T-helper 17 cell (primary cell): ENCODE measurements around the gene SPATC1L. TPM values are rescaled to one million over a fixed set of nuclear protein-coding genes. Genes with fewer than 3 reads are reported as not detected.
A peak's percentile ranks its signal among the peaks of the same experiment; 100 is the strongest.

Experiments
- ATAC-seq: fragments of 150-1000 bp; cut with Tn5 transposase; 2 replicates; pipeline ENCODE4 v1.10.0; 2021; ENCODE audit warnings: mild to moderate bottlenecking, moderate library complexity
- DNase-seq, 3 donors: peaks; one replicate each; pipeline versions ENCODE4 v3.0.0 to v3.0.0-alpha.2; 2020 to 2021
- H3K9me3 ChIP-seq: one replicate; pipeline ENCODE4 v1.7.0; 2013; ENCODE audit warnings: low read length, mild to moderate bottlenecking; ENCODE audit not compliant: control insufficient read depth, poor library complexity, severe bottlenecking
- H3K27ac Mint-ChIP-seq: one replicate; pipeline ENCODE4 v1.8.0; 2022; ENCODE audit warnings: mild to moderate bottlenecking, moderate library complexity, mixed read lengths
- H3K27me3 Mint-ChIP-seq: one replicate; pipeline ENCODE4 v1.8.0; 2022; ENCODE audit warnings: mixed read lengths
- H3K36me3 Mint-ChIP-seq: one replicate; pipeline ENCODE4 v1.8.0; 2022; ENCODE audit warnings: low read depth, mixed read lengths
- H3K4me1 Mint-ChIP-seq: one replicate; pipeline ENCODE4 v1.8.0; 2022; ENCODE audit warnings: mild to moderate bottlenecking, mixed read lengths
- H3K4me3 Mint-ChIP-seq: one replicate; pipeline ENCODE4 v1.8.0; 2022; ENCODE audit warnings: mild to moderate bottlenecking, moderate library complexity, mixed read lengths
- total RNA-seq, 4 donors: library from RNA in 2 of 4; stranded (reverse) in 2 of 4; gene quantifications; one replicate each; pipeline ENCODE4 v1.2.3 and lab custom pipeline; 2022 to 2026

Gene SPATC1L
- total RNA-seq, 2 donors from 2014 or later = 2.6 to 3.1 TPM

GRCh38 chr21:46124926-46125845, 59.1 kb downstream of the SPATC1L start:
- H3K27ac Mint-ChIP-seq = no peak overlapping the region

DNA sequence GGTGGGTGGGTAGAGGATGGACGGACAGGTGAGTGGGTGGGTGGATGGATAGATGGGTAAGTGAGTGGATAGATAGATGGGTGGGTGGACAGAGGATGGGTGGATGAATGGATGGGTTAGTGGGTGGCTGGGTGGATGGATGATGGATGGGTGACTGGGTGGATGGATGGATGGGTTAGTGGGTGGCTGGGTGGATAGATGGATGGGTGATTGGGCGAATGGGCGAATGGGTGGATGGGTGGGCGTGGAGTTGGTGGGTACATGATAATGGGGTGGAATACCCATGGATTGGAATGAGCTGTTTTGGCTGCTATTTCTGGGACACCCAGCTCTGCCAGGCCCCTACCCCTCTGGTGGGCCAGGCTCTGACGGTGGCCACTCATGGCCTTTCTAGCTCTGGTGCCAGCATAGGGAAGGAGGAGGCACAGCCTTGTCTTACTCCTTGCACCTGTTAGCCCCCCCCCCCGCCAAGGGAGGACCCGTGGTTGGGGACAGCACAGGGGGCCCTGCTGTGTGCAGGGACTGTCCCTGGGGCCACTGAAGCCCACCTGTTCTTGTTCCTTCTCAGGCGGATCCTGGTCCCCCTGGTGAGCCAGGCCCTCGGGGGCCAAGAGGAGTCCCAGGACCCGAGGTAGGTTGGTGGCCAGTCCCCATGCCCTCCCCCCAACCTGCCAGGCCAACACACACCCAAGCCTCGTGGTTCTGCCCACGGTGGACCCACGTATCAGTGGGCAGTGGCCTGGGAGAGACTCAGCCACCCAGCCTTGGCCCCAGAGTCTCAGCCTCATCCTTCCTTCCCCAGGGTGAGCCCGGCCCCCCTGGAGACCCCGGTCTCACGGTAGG, 60.0 kb downstream of the SPATC1L start:
- Mint-ChIP-seq H3K27ac (no peak overlapping the region), H3K27me3 (no peaks in the 10 kb centered on the region), H3K4me1 (no peaks in the 10 kb centered on the region), H3K4me3 (no peak overlapping the region), H3K36me3 (no peaks in the 10 kb centered on the region)
- no peaks in the 10 kb centered on the region for H3K9me3 ChIP-seq
- ATAC-seq (no peak), DNase-seq (peak in 2 of 3 donors; percentile 3 to 6)

More at GRCh38 chr21:46124926-46125845, 59.1 kb downstream of the SPATC1L start:
- peak; percentile 2 to 7 (median 5) for DNase-seq
- H3K4me1 Mint-ChIP-seq = no peaks in the 10 kb centered on the region
- no peaks in the 10 kb centered on the region for H3K36me3 Mint-ChIP-seq
- H3K27me3 Mint-ChIP-seq = no peaks in the 10 kb centered on the region
- ATAC-seq = no peak
- no peak overlapping the region for H3K4me3 Mint-ChIP-seq
- no peaks in the 10 kb centered on the region for H3K9me3 ChIP-seq

- no peaks in the 10 kb centered on the region for H3K9me3 ChIP-seq
- no peaks in the 10 kb centered on the region for H3K36me3 Mint-ChIP-seq
- no peak overlapping the region for H3K27ac Mint-ChIP-seq
- H3K4me3 Mint-ChIP-seq = no peak overlapping the region
- H3K27me3 Mint-ChIP-seq = no peaks in the 10 kb centered on the region
- DNase-seq (no peak), ATAC-seq (no peak)
- no peaks in the 10 kb centered on the region for H3K4me1 Mint-ChIP-seq
These were observed 61.2 kb downstream of the SPATC1L start for GRCh38 chr21:46122758-46123683.

GRCh38 chr21:46122237-46122671, 62.0 kb downstream of the SPATC1L start:
- Mint-ChIP-seq H3K27ac (no peak overlapping the region), H3K4me1 (no peaks in the 10 kb centered on the region), H3K4me3 (no peak overlapping the region), H3K36me3 (no peaks in the 10 kb centered on the region), H3K27me3 (no peaks in the 10 kb centered on the region)
- ATAC-seq = no peak
- no peaks in the 10 kb centered on the region for H3K9me3 ChIP-seq
- DNase-seq = peak in 2 of 3 donors; percentile 4 to 6

DNA sequence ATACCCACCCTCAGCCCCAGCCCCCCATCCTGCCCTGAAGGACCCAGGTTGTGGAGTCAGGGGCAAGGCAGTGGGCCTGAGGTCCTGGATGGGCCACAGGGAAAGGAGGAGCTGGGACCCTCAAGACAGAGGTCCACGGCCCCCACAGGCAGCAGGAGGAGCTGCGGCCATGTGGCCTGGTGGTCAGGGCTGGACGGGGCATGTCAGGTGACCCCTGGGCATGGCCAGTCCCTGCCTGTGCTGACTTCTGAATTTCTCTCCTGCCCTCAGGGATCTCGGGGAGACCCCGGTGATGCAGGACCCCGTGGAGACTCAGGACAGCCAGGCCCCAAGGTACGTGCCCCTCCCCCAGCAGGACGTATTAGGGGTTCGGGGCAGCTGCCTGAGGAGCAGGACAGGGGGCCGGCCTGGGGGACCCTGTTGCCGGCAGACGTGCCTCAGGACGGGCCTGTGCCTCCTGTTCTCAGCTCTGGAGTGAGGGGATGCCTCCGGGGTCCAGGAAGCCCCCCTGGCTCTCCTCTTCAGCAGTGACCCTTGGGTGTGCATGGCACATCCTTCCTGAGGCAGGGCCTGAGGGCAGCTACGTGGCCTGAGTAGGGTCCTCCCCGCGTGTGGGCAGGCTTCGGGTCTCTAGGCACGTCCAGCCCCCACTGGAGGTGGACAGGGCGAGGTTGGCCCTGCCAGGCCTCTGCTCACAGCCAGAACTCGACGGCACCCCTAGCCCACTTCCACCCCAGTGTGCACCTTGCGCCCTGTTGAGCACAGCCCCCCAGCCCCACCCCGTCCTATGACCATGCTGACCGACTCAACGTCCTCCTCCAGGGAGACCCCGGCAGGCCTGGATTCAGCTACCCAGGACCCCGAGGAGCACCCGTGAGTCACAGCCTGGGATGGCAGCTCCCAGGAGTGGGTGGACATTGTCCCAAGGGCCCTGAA, 62.7 kb downstream of the SPATC1L start:
- Mint-ChIP-seq H3K36me3 (no peaks in the 10 kb centered on the region), H3K27me3 (no peaks in the 10 kb centered on the region), H3K27ac (no peak overlapping the region), H3K4me3 (no peak overlapping the region), H3K4me1 (no peaks in the 10 kb centered on the region)
- H3K9me3 ChIP-seq = no peaks in the 10 kb centered on the region
- no peak for ATAC-seq
- DNase-seq = peak; percentile 2 to 7 (median 4)

DNA sequence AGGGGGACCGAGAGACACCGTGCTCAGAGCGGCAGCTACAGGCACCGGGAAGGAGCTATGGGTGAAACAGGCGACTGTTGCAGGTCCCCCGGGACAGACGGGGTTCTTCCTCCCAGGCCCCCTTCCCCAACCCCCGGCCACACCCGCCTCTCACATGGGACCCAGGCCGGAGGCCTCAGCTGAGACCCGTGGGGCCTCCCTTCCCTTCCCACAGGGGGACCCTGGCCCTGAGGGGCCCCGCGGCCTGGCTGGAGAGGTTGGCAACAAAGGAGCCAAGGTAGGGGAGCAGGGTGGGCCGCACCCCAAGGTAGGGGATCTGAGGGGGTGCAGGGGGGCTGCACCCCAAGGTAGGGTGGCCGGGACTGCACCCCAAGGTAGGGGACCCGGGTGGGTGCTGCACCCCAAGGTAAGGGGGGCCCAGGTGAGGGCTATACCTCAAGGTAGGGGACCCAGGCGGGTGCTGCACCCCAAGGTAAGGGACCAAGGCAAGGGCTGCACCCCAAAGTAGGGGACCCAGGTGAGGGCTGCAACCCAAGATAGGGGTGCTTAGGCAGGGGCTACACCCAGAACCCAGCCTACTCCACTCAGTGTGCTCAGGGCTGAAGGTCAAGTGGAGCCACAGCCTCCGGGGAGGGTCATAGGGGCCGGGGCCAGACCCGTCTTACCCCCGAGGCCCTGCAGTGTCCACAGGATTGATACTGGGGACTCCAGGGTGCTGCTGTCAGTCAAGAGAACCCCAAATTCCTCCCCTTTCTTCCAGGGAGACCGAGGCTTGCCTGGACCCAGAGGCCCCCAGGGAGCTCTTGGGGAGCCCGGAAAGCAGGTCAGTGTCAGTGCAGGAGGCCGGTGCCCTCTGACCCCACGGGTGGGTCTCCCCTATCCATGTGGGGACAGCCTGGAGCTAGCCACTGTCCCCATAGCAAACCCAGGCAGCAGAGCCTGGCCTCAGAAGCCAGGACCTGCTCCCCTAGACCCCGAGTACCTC, 63.7 kb downstream of the SPATC1L start:
- no peaks in the 10 kb centered on the region for H3K36me3 Mint-ChIP-seq
- no peaks in the 10 kb centered on the region for H3K27me3 Mint-ChIP-seq
- no peaks in the 10 kb centered on the region for H3K4me1 Mint-ChIP-seq
- no peaks in the 10 kb centered on the region for H3K9me3 ChIP-seq
- ATAC-seq = no peak
- H3K4me3 Mint-ChIP-seq = no peak overlapping the region
- H3K27ac Mint-ChIP-seq = no peak overlapping the region
- DNase-seq = peak; percentile 3 to 7 (median 6)

- ATAC-seq (no peak), DNase-seq (peak in 2 of 3 donors; percentile 5 to 9)
- no peaks in the 10 kb centered on the region for H3K27me3 Mint-ChIP-seq
- no peaks in the 10 kb centered on the region for H3K9me3 ChIP-seq
- no peak overlapping the region for H3K27ac Mint-ChIP-seq
- H3K4me1 Mint-ChIP-seq = no peaks in the 10 kb centered on the region
- H3K36me3 Mint-ChIP-seq = no peaks in the 10 kb centered on the region
- no peak overlapping the region for H3K4me3 Mint-ChIP-seq
These were observed 64.5 kb downstream of the SPATC1L start for GRCh38 chr21:46119637-46120271.

DNA sequence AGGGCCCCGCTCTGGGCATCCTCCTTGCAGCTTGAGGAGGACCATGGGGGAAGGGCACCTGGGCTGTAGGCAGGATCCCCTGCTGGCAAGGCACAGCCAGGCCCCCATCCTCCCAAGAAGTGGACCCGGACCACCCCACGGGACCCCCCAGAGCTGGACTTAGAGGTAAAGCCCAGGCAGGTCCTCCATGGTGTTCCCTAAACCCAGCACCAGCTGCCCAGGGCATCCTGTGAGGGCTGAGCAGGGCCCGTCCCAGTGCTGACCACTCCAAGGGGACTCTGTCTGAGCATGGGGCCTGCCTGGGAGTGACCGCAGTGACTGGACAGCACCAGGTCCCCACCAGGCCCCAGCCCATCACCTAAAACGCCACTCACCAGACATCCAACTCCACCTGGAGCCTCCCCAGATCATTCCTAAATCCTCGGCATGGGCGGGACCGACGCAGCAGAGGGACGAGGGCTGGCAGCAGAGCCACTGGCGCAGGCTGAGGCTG, 65.1 kb downstream of the SPATC1L start:
- Mint-ChIP-seq H3K4me1 (no peaks in the 10 kb centered on the region), H3K27me3 (no peaks in the 10 kb centered on the region), H3K36me3 (no peaks in the 10 kb centered on the region), H3K27ac (no peak overlapping the region), H3K4me3 (no peak overlapping the region)
- DNase-seq = peak in 2 of 3 donors; percentile 1 to 3
- ATAC-seq = no peak
- H3K9me3 ChIP-seq = no peaks in the 10 kb centered on the region

- no peaks in the 10 kb centered on the region for H3K9me3 ChIP-seq
- no peak overlapping the region for H3K4me3 Mint-ChIP-seq
- H3K4me1 Mint-ChIP-seq = no peaks in the 10 kb centered on the region
- no peaks in the 10 kb centered on the region for H3K27me3 Mint-ChIP-seq
- ATAC-seq (no peak), DNase-seq (peak; percentile 2 to 6 (median 3))
- no peaks in the 10 kb centered on the region for H3K36me3 Mint-ChIP-seq
- H3K27ac Mint-ChIP-seq = no peak overlapping the region
These were observed 65.7 kb downstream of the SPATC1L start for GRCh38 chr21:46118316-46119143.
